Stomach smooth muscle (tissue), 2 donors: ENCODE results near the gene HEXIM1.

Experiments
- H3K27ac ChIP-seq: one replicate; pipeline ENCODE4 v1.7.0; 2013; ENCODE audit warnings: mild to moderate bottlenecking, low read length, inconsistent platforms
- H3K27me3 ChIP-seq, 2 donors: one replicate each; pipeline ENCODE4 v1.7.0; 2013; ENCODE audit warnings: low read length in 2 of 2; ENCODE audit not compliant: insufficient read depth in 2 of 2, control insufficient read depth in 1 of 2
- H3K36me3 ChIP-seq, 2 donors: one replicate each; pipeline ENCODE4 v1.7.0; 2013; ENCODE audit warnings: low read length in 2 of 2; ENCODE audit not compliant: control insufficient read depth in 2 of 2, insufficient read depth in 2 of 2
- H3K4me1 ChIP-seq: one replicate; pipeline ENCODE4 v1.7.0; 2013; ENCODE audit warnings: low read length; ENCODE audit not compliant: control insufficient read depth, insufficient read depth
- H3K4me3 ChIP-seq, 2 donors: one replicate each; pipeline ENCODE4 v1.7.0; 2013; ENCODE audit warnings: low read length in 2 of 2
- H3K9ac ChIP-seq, 2 donors: one replicate each; pipeline ENCODE4 v1.7.0; 2013; ENCODE audit warnings: low read length in 2 of 2, mild to moderate bottlenecking in 1 of 2
- H3K9me3 ChIP-seq, 2 donors: one replicate each; pipeline ENCODE4 v1.7.0; 2013; ENCODE audit warnings: low read length in 2 of 2; ENCODE audit not compliant: control insufficient read depth in 2 of 2
- donor health status: healthy.
- donor health status: Pancreatic carcinoma.

The HEXIM1 gene

GRCh38 chr17:45138911-45139532 is 9.3 kb upstream of the HEXIM1 start:
- Histone ChIP-seq H3K27ac (no peak overlapping the region), H3K36me3 (peaks cover 3% of the 10 kb centered on the region in 2 donors), H3K4me3 (no peak overlapping the region), H3K27me3 (no peaks in the 10 kb centered on the region), H3K9me3 (no peaks in the 10 kb centered on the region), H3K4me1 (peaks cover 30% of the 10 kb centered on the region), H3K9ac (no peak overlapping the region)

- Histone ChIP-seq H3K27me3 (no peaks in the 10 kb centered on the region), H3K36me3 (peaks cover 3% of the 10 kb centered on the region in 2 donors), H3K9me3 (no peaks in the 10 kb centered on the region), H3K4me1 (peaks cover 35% of the 10 kb centered on the region), H3K27ac (no peak overlapping the region), H3K4me3 (no peak overlapping the region), H3K9ac (no peak overlapping the region)
These were observed 8.7 kb upstream of the HEXIM1 start for GRCh38 chr17:45139533-45139920.

GRCh38 chr17:45143094-45143670 is 5.1 kb upstream of the HEXIM1 start:
- Histone ChIP-seq H3K4me3 (peak overlapping the region; percentile 52 to 72), H3K27me3 (no peaks in the 10 kb centered on the region), H3K36me3 (peaks cover 3% of the 10 kb centered on the region in 2 donors), H3K9ac (peak overlapping the region; percentile 79 to 81), H3K4me1 (peaks cover 38% of the 10 kb centered on the region), H3K9me3 (no peaks in the 10 kb centered on the region), H3K27ac (peak overlapping the region; percentile 95)

- Histone ChIP-seq H3K36me3 (peaks cover under 1 to 3% of the 10 kb centered on the region in 2 donors), H3K27ac (peak overlapping the region; percentile 95), H3K27me3 (no peaks in the 10 kb centered on the region), H3K9ac (peak overlapping the region; percentile 79 to 81), H3K9me3 (no peaks in the 10 kb centered on the region), H3K4me1 (peaks cover 38% of the 10 kb centered on the region), H3K4me3 (peak overlapping the region; percentile 52 to 72)
These were observed 4.5 kb upstream of the HEXIM1 start for GRCh38 chr17:45143767-45144198.

GRCh38 chr17:45144199-45145034 is 3.9 kb upstream of the HEXIM1 start:
- Histone ChIP-seq H3K27ac (peak overlapping the region; percentile 95), H3K4me1 (peaks cover 38% of the 10 kb centered on the region), H3K9ac (peak overlapping the region; percentile 79 to 81), H3K9me3 (no peaks in the 10 kb centered on the region), H3K4me3 (peak overlapping the region; percentile 52 to 72), H3K36me3 (peaks cover 0 to under 1% of the 10 kb centered on the region in 2 donors), H3K27me3 (no peaks in the 10 kb centered on the region)

GRCh38 chr17:45145035-45145389 is 3.3 kb upstream of the HEXIM1 start:
- no peaks in the 10 kb centered on the region for H3K27me3 ChIP-seq
- H3K4me1 ChIP-seq, result peaks cover 38% of the 10 kb centered on the region
- H3K27ac ChIP-seq, result peak overlapping the region; percentile 95
- H3K36me3 ChIP-seq, result no peaks in the 10 kb centered on the region
- peak overlapping the region in 1 of 2 donors; percentile 72 for H3K4me3 ChIP-seq
- peak overlapping the region; percentile 71 to 81 for H3K9ac ChIP-seq
- no peaks in the 10 kb centered on the region for H3K9me3 ChIP-seq

GRCh38 chr17:45146166-45146565 is 2.1 kb upstream of the HEXIM1 start:
- Histone ChIP-seq H3K4me1 (peaks cover 40% of the 10 kb centered on the region), H3K27ac (peak overlapping the region; percentile 99), H3K9me3 (no peaks in the 10 kb centered on the region), H3K9ac (peak overlapping the region in 1 of 2 donors; percentile 99), H3K27me3 (no peaks in the 10 kb centered on the region), H3K4me3 (peak overlapping the region in 1 of 2 donors; percentile 98), H3K36me3 (no peaks in the 10 kb centered on the region)

- Histone ChIP-seq H3K9ac (peak overlapping the region; percentile 88 to 99), H3K27ac (peak overlapping the region; percentile 99), H3K4me1 (peaks cover 44% of the 10 kb centered on the region), H3K36me3 (no peaks in the 10 kb centered on the region), H3K4me3 (peak overlapping the region; percentile 82 to 98), H3K9me3 (no peaks in the 10 kb centered on the region), H3K27me3 (no peaks in the 10 kb centered on the region)
These were observed 1.7 kb upstream of the HEXIM1 start for GRCh38 chr17:45146592-45146889.

GRCh38 chr17:45146890-45147580 is 1.2 kb upstream of the HEXIM1 start:
- no peaks in the 10 kb centered on the region for H3K36me3 ChIP-seq
- no peaks in the 10 kb centered on the region for H3K9me3 ChIP-seq
- H3K27me3 ChIP-seq, result no peaks in the 10 kb centered on the region
- peak overlapping the region; percentile 99 for H3K9ac ChIP-seq
- H3K4me1 ChIP-seq, result peaks cover 48% of the 10 kb centered on the region
- peak overlapping the region; percentile 99 for H3K27ac ChIP-seq
- H3K4me3 ChIP-seq, result peak overlapping the region; percentile 82 to 98

GRCh38 chr17:45147581-45148182 is 593 bp upstream of the HEXIM1 start:
- H3K27me3 ChIP-seq, result no peaks in the 10 kb centered on the region
- H3K27ac ChIP-seq, result peak overlapping the region; percentile 99
- no peaks in the 10 kb centered on the region for H3K9me3 ChIP-seq
- H3K36me3 ChIP-seq, result no peaks in the 10 kb centered on the region
- peaks cover 48% of the 10 kb centered on the region for H3K4me1 ChIP-seq
- peak overlapping the region; percentile 99 for H3K9ac ChIP-seq
- H3K4me3 ChIP-seq, result peak overlapping the region; percentile 82 to 98
